ENCODE measurements around the gene ARID3A.

DNA sequence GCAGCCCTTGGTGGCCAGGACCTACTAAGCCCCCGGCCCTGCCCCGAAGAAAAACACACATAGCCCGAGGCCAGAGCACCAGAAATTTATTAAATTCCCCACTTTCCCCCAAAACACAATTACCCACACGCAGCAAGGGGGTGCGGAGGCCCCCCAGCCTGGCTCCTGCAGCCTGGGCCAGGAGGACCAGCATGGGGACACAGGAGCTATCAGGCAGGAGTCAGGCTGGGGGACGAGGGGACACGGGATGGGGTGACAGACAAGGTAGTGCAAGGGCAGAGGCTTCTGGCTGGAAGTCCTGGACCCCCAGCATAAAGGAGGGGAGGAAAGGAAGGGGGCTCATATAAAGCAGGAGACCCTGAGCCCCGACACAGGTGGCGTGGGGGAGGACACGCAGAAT is 29.4 kb upstream of the ARID3A start:
- TF ChIP-seq EZH2 (IDR thresholded peaks at IDR 0.05; ENCODE audit: insufficient read depth, low read length): no peak
- TF ChIP-seq, protein P1, sequence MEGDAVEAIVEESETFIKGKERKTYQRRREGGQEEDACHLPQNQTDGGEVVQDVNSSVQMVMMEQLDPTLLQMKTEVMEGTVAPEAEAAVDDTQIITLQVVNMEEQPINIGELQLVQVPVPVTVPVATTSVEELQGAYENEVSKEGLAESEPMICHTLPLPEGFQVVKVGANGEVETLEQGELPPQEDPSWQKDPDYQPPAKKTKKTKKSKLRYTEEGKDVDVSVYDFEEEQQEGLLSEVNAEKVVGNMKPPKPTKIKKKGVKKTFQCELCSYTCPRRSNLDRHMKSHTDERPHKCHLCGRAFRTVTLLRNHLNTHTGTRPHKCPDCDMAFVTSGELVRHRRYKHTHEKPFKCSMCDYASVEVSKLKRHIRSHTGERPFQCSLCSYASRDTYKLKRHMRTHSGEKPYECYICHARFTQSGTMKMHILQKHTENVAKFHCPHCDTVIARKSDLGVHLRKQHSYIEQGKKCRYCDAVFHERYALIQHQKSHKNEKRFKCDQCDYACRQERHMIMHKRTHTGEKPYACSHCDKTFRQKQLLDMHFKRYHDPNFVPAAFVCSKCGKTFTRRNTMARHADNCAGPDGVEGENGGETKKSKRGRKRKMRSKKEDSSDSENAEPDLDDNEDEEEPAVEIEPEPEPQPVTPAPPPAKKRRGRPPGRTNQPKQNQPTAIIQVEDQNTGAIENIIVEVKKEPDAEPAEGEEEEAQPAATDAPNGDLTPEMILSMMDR (IDR thresholded peaks at IDR 0.05; ENCODE audit: insufficient read depth, low read depth, low read length): no peak

All from astrocyte (in vitro differentiated cells and primary cell).